Heart left ventricle (tissue), 16 donors: Measurements from ENCODE around the gene KICS2. TPM values are rescaled to one million over a fixed set of nuclear protein-coding genes. Genes with fewer than 3 reads are reported as not detected.
A peak's percentile ranks its signal among the peaks of the same experiment; 100 is the strongest.

Experiments used
- ATAC-seq, 4 donors: fragments of 200-7000 bp; cut with Tn5 transposase; one replicate each; pipeline ENCODE4 v1.9.1; 2020 to 2022; ENCODE audit warnings: moderate library complexity in 4 of 4, mild to moderate bottlenecking in 3 of 4, moderate number of reproducible peaks in 1 of 4
- DNase-seq, 5 donors: peaks; one replicate each; pipeline ENCODE4 v3.0.0-alpha.2; 2020
- H3K27ac ChIP-seq, 12 donors: fragments of 200-600 bp; sonication (generic) in 4 of 12; one replicate each; pipeline versions ENCODE4 v1.5.0 to v1.8.0; 2016 to 2022; ENCODE audit warnings: mild to moderate bottlenecking in 2 of 12
- H3K27me3 ChIP-seq, 9 donors: fragments of 200-600 bp; sonication (generic) in 2 of 9; one replicate each; pipeline versions ENCODE4 v1.5.1 to v1.8.0; 2016 to 2022; ENCODE audit warnings: mild to moderate bottlenecking in 3 of 9
- H3K36me3 ChIP-seq, 9 donors: fragments of 200-600 bp; sonication (generic) in 2 of 9; one replicate each; pipeline versions ENCODE4 v1.5.0 to v1.8.0; 2018 to 2022; ENCODE audit warnings: mild to moderate bottlenecking in 2 of 9
- H3K4me1 ChIP-seq, 12 donors: fragments of 200-600 bp; sonication (generic) in 4 of 12; one replicate each; pipeline versions ENCODE4 v1.5.0 to v1.8.0; 2016 to 2022; ENCODE audit warnings: mild to moderate bottlenecking in 3 of 12
- H3K4me3 ChIP-seq, 12 donors: fragments of 200-600 bp; sonication (generic) in 4 of 12; one replicate each; pipeline versions ENCODE4 v1.5.0 to v1.8.0; 2017 to 2022; ENCODE audit warnings: mild to moderate bottlenecking in 9 of 12, moderate library complexity in 4 of 12
- H3K9me3 ChIP-seq, 12 donors: fragments of 200-600 bp; sonication (generic) in 4 of 12; one replicate each; pipeline versions ENCODE4 v1.5.0 to v1.8.0; 2016 to 2022; ENCODE audit warnings: mild to moderate bottlenecking in 1 of 12
- POLR2A ChIP-seq, 2 donors: fragments of 450-650 bp; IDR thresholded peaks; one replicate each; pipeline ENCODE4 v1.6.1; 2017; ENCODE audit warnings: antibody characterized with exemption in 2 of 2, mild to moderate bottlenecking in 2 of 2, moderate library complexity in 2 of 2
- WGBS, 4 donors: extraction: QIAGEN DNeasy Blood & Tissue Kit in 2 of 4; methylation state at CpG; one replicate each; pipeline versions ENCODE4 v1.1.5 to v1.1.7; 2013 to 2018; 5-methylcytosine and 5-hydroxymethylcytosine counted together
- intact Hi-C, 10 donors: fragments of 100-400 bp; cut with DNase I; formaldehyde crosslinking; loops; one replicate each; pipeline versions ENCODE4 v1.11.1 to v1.14.2; 2022
- polyA plus RNA-seq, 2 donors: library from polyadenylated mRNA; stranded (reverse); fragments of 200-250 nt; gene quantifications; one replicate each; pipeline ENCODE4 v1.2.3, GENCODE V29; 2013
- total RNA-seq, 9 donors: library from RNA; depleted of rRNA in 2 of 9; stranded (reverse); fragments of >200 nt in 2 of 9; fragmentation: NEBNext Ultra II Directional in 3 of 9; extraction: Animal tissue kit (Norgen Biotek cat#: 25700) in 3 of 9; gene quantifications; one replicate each; pipeline versions ENCODE4 v1.1.0 to v1.2.4, GENCODE V29; 2016 to 2023
- TF ChIP-seq, protein P1 (sequence below), 12 donors: fragments of 200-600 bp; sonication (generic) in 4 of 12; IDR thresholded peaks; one replicate each; pipeline versions ENCODE4 v1.5.0 to v1.8.0; 2018 to 2022; ENCODE audit warnings: antibody characterized with exemption in 12 of 12, mild to moderate bottlenecking in 5 of 12
- donor health status: ischemic (EF 13 %, LVEDD 7.1; RV severe dilation, severe dysfunction).
- donor health status: healthy with polysubstance abuse.
- donor health status: DM: no; HTN: yes; CAD: no.
- donor health status: DM: no; HTN: no; CAD: no.
- donor health status: ischemic (EF 25% LVEDD 6.9; RV normal size, moderate dysfunction).
- donor health status: ischemic (EF 25% LVEDD 5.7; RV mildly dilated, moderate dysfunction).
- donor health status: healthy.
- donor health status: DM: yes; HTN: yes; CAD: no.
- donor health status: ischemic (EF 35%, LVEDD 5.7; RV mildly dilated, moderate dysfunction).
- donor health status: nonischemic (EF 11% LVEDD 7.7; RV severe dilation, severe dysfunction).
- donor health status: DM: yes; HTN: yes; CAD: no.
- donor health status: PGD.
- donor health status: ischemic (EF 29% LVEDD 5.4; RV normal size, mild dysfunction).
- donor health status: nonischemic (EF 23%, LVEDD 6.1; RV moderate dilation, normal function).

Gene KICS2
- total and polyA plus RNA-seq, 11 donors, result 1.8 to 6.7 (median 5.0) TPM

- Histone ChIP-seq H3K9me3 (no peaks in the 10 kb centered on the region), H3K27me3 (no peaks in the 10 kb centered on the region), H3K27ac (peak overlapping the region in 6 of 12 donors; percentile 0 to 77 (median 48)), H3K4me3 (peak overlapping the region in 1 of 12 donors; percentile 8), H3K36me3 (no peaks in the 10 kb centered on the region), H3K4me1 (peaks cover 0 to 37% (median 5%) of the 10 kb centered on the region in 12 donors)
- WGBS, 4 donors, result 51 to 67% (median 57%) methylated on average over 5 of the region's 5 CpGs
- DNase-seq, result peak in 1 of 5 donors; percentile 13
- intact Hi-C loops, result loop anchor here (1.0 to 10.0 kb wide), 5 partner anchors 64 to 337 kb away; partner anchors contain the start of gene SRGAP1 (in 8 of the 10)
- TF ChIP-seq, protein P1, sequence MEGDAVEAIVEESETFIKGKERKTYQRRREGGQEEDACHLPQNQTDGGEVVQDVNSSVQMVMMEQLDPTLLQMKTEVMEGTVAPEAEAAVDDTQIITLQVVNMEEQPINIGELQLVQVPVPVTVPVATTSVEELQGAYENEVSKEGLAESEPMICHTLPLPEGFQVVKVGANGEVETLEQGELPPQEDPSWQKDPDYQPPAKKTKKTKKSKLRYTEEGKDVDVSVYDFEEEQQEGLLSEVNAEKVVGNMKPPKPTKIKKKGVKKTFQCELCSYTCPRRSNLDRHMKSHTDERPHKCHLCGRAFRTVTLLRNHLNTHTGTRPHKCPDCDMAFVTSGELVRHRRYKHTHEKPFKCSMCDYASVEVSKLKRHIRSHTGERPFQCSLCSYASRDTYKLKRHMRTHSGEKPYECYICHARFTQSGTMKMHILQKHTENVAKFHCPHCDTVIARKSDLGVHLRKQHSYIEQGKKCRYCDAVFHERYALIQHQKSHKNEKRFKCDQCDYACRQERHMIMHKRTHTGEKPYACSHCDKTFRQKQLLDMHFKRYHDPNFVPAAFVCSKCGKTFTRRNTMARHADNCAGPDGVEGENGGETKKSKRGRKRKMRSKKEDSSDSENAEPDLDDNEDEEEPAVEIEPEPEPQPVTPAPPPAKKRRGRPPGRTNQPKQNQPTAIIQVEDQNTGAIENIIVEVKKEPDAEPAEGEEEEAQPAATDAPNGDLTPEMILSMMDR (IDR thresholded peaks at IDR 0.05), result no peak
- no peak for TF ChIP-seq POLR2A (IDR thresholded peaks at IDR 0.05)
- ATAC-seq, result peak in 3 of 4 donors; percentile 75 to 80 (median 76)
Observed at GRCh38 chr12:64180951-64181350, 41.1 kb downstream of the KICS2 start.

GRCh38 chr12:64178122-64178521 lies 44.0 kb downstream of the KICS2 start:
- DNase-seq, result no peak
- Histone ChIP-seq H3K4me1 (peaks cover 0 to 37% (median 5%) of the 10 kb centered on the region in 12 donors), H3K4me3 (no peak overlapping the region), H3K27me3 (no peaks in the 10 kb centered on the region), H3K36me3 (no peaks in the 10 kb centered on the region), H3K9me3 (no peaks in the 10 kb centered on the region), H3K27ac (peak overlapping the region in 1 of 12 donors; percentile 2)
- TF ChIP-seq POLR2A (IDR thresholded peaks at IDR 0.05), result no peak
- TF ChIP-seq, protein P1 (IDR thresholded peaks at IDR 0.05), result no peak
- ATAC-seq, result peak in 3 of 4 donors; percentile 29 to 62 (median 38)
- WGBS, 4 donors, result 62 to 71% (median 67%) methylated on average over 1 of the region's 1 CpG
- intact Hi-C loops, result loop anchor here in 1 of 10 donors (10.0 kb wide), 1 partner anchor 63 kb away; no protein-coding TSS in a partner anchor

GRCh38 chr12:64177001-64177400 lies 45.1 kb downstream of the KICS2 start:
- intact Hi-C loops, result loop anchor here in 1 of 10 donors (10.0 kb wide), 1 partner anchor 62 kb away; no protein-coding TSS in a partner anchor
- no peaks in the 10 kb centered on the region for H3K27me3 ChIP-seq
- ATAC-seq (peak in 1 of 4 donors; percentile 9), DNase-seq (no peak)
- no peaks in the 10 kb centered on the region for H3K9me3 ChIP-seq
- H3K4me1 ChIP-seq, result peaks cover 0 to 32% (median 5%) of the 10 kb centered on the region in 12 donors
- no peak overlapping the region for H3K27ac ChIP-seq
- no peak for TF ChIP-seq POLR2A (IDR thresholded peaks at IDR 0.05)
- TF ChIP-seq, protein P1 (IDR thresholded peaks at IDR 0.05), result no peak
- H3K36me3 ChIP-seq, result no peaks in the 10 kb centered on the region
- no peak overlapping the region for H3K4me3 ChIP-seq
- 66 to 78% (median 71%) methylated on average over 7 of the region's 7 CpGs for WGBS, 4 donors

GRCh38 chr12:64175254-64175945 lies 46.7 kb downstream of the KICS2 start:
- no peak for TF ChIP-seq POLR2A (IDR thresholded peaks at IDR 0.05)
- TF ChIP-seq, protein P1 (IDR thresholded peaks at IDR 0.05), result no peak
- WGBS, 4 donors, result 79 to 88% (median 83%) methylated on average over 2 of the region's 2 CpGs
- no peak for DNase-seq
- H3K9me3 ChIP-seq, result no peaks in the 10 kb centered on the region
- H3K27ac ChIP-seq, result no peak overlapping the region
- H3K4me3 ChIP-seq, result no peak overlapping the region
- intact Hi-C loops, result loop anchor here in 1 of 10 donors (10.0 kb wide), 1 partner anchor 61 kb away; no protein-coding TSS in a partner anchor
- no peaks in the 10 kb centered on the region for H3K36me3 ChIP-seq
- peaks cover 0 to 19% (median 1%) of the 10 kb centered on the region in 12 donors for H3K4me1 ChIP-seq
- H3K27me3 ChIP-seq, result no peaks in the 10 kb centered on the region
- no peak for ATAC-seq
